Measurements from ENCODE around the gene PPARA. TPM values are rescaled to one million over a fixed set of nuclear protein-coding genes. Genes with fewer than 3 reads are reported as not detected.
"Not testable (repeated sequence)": the region's sequence is repeated elsewhere in the genome, so short reads cannot be mapped to it uniquely, and the experiment has no call there.

PPARA gene
- total RNA-seq, 1 experiment from 2014 or later: 9.6 TPM

DNA sequence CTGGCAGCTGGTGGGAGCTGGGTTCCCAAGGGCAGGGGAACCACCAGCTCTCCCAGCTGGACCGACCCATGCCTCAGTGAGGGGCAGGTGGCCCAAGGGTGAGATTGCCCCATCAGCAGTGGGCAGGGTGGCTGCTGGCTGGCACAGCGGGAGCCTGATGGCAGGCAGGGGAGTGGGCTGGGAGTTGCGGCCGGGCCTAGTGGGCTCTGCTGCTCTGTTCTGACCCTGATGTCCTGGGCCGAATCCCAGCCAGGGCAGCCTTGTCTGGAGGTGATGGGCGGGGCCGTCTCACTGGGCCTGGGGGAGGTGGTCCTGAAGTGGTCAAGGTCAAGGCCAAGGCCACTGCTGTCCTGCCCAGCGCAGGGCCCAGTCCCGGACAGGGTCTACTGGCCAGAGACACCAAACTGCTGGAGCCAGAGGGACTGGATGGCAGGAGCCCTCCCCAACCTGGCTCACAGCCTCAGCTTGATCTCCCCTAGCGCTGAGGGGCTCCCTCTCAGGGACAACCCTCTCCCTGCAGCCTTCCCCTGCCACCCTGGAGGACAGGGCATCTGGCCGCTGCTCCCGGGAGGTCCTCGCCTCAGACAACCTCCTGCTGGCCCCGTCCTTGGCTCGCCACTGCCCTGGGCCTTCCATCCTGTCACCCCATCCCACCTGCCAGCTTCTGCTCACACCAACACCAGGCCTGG is 26.5 kb upstream of the PPARA start:
- in situ Hi-C loops (cut with HindIII; ENCODE audit: low pct_unique_long_range_greater_than_20kb, low sequenced_read_pairs): no loop called here
- no peak for DNase-seq (ENCODE audit: low read depth)

DNA sequence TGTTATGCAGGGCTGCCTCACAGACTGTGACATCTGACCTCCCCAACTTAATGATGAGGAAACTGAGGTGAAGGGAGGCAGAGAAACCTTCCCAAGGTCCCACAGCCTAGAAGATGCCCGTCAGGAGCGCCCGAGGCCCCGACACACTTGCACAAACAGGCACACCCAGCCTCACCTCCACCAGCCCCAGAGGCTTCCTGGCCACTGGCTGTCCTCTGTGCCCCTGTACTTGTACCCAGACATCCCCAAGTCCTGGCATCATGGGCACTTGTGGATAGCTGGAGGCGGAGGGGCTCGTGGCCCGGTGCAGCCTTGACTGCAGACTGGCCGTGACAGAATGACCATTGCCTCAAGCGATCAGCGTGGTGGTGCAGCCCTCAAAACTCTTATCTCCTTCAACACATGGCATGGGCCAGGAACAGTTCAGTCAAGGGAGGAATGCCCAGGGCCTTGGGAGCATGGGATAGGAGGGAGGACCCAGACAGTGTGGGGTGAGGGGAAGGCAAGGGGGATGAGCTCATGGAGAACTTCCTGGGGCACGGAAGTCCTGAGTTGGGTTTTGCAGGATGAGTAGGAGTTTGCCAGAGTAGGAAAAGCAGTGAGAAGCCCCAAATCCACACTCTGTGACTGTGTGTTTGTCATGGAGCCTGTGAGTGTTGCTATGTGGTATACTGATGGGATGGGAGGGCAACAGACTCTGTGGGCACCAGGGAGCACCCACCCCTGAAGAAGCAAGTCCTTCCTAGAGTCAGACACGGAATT is 25.8 kb upstream of the PPARA start:
- DNase-seq (ENCODE audit: low read depth): no peak

DNA sequence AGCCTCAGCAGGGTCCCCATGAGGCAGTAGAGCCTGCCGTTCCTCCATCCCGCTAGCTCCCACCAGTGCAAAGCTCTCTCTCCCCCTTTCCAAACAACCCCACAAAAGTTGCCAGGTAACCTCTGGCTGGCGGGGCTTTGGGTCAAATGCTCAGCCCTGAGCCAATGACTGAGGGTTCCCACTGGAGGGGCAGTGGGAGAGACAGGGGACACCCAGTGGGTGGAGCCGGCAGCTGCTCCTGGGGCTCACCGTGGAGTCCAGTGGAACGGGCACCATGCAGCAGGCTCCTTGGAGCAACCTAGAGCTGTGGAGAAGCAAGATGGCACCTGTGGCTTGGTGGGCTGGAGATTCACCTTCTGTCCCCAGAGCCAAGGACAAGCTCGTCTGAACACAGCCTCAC is 25.0 kb upstream of the PPARA start:
- in situ Hi-C loops (cut with HindIII; ENCODE audit: low pct_unique_long_range_greater_than_20kb, low sequenced_read_pairs): loop anchor here (25.0 kb wide), 2 partner anchors 137 to 312 kb away; partner anchors contain the start of genes CDPF1, PKDREJ and TTC38
- DNase-seq (ENCODE audit: low read depth): no peak

More for the DNA sequence above, 25.8 kb upstream of the PPARA start:
- in situ Hi-C loops (cut with HindIII; ENCODE audit: low pct_unique_long_range_greater_than_20kb, low sequenced_read_pairs): loop anchor here (25.0 kb wide), 2 partner anchors 138 to 313 kb away; partner anchors contain the start of genes CDPF1, PKDREJ and TTC38

- in situ Hi-C loops (cut with HindIII; ENCODE audit: low pct_unique_long_range_greater_than_20kb, low sequenced_read_pairs): loop anchor here (25.0 kb wide), 2 partner anchors 136 to 311 kb away; partner anchors contain the start of genes CDPF1, PKDREJ and TTC38
- DNase-seq (ENCODE audit: low read depth): no peak
Measured at GRCh38 chr22:46125816-46126765, 24.2 kb upstream of the PPARA start.

DNA sequence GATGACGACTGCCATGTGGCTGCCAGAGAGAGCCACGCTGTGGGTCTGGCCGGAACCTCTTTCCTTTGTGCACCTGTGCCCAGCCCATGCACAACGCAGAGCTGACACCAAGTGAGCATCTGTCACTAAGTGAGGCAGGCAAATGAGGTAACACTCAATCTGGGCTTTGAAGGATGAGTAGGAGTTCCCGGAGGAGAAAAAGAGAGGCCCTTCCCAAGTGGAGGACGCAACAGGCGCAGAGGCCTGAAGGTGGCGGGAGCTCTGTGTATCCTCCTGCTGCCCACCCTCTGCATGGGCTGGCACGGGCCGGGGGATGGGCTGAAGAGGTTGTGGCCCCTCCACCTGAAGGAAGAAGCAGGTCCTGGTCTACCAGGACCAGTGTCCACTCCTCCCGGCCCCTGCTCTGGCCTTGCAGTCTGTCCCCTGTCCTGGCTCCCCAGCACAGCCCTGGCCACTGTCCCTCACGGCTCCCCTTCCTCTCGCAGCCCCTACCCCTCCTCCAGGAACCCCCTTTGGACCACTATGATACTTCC is 23.4 kb upstream of the PPARA start:
- DNase-seq (ENCODE audit: low read depth): no peak
- in situ Hi-C loops (cut with HindIII; ENCODE audit: low pct_unique_long_range_greater_than_20kb, low sequenced_read_pairs): loop anchor here (25.0 kb wide), 2 partner anchors 135 to 310 kb away; partner anchors contain the start of genes CDPF1, PKDREJ and TTC38

DNA sequence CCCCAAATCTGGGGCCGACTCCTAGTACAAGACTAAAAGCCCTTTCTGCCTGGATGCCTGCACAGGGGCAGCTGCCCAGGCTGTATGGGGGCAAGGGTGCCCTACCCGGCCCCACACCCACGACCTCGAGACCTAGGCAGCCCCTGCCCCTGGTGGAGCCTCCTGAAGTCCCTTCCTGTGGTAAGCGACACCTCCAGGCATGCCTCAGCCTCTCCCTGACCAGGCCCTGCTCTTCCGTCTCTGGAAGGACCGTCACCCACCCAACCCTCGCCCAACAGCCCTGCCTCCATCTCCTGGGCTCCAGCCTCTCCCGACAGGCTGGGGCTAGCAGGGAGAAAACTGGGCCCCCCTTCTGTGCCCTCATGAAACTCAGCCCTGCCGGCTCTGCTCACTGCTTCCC is 22.8 kb upstream of the PPARA start:
- DNase-seq (ENCODE audit: low read depth): no peak
- in situ Hi-C loops (cut with HindIII; ENCODE audit: low pct_unique_long_range_greater_than_20kb, low sequenced_read_pairs): loop anchor here (25.0 kb wide), 2 partner anchors 135 to 310 kb away; partner anchors contain the start of genes CDPF1, PKDREJ and TTC38

GRCh38 chr22:46128606-46129005 is 21.7 kb upstream of the PPARA start:
- in situ Hi-C loops (cut with HindIII; ENCODE audit: low pct_unique_long_range_greater_than_20kb, low sequenced_read_pairs): loop anchor here (25.0 kb wide), 2 partner anchors 134 to 309 kb away; partner anchors contain the start of genes CDPF1, PKDREJ and TTC38
- DNase-seq (ENCODE audit: low read depth): no peak

DNA sequence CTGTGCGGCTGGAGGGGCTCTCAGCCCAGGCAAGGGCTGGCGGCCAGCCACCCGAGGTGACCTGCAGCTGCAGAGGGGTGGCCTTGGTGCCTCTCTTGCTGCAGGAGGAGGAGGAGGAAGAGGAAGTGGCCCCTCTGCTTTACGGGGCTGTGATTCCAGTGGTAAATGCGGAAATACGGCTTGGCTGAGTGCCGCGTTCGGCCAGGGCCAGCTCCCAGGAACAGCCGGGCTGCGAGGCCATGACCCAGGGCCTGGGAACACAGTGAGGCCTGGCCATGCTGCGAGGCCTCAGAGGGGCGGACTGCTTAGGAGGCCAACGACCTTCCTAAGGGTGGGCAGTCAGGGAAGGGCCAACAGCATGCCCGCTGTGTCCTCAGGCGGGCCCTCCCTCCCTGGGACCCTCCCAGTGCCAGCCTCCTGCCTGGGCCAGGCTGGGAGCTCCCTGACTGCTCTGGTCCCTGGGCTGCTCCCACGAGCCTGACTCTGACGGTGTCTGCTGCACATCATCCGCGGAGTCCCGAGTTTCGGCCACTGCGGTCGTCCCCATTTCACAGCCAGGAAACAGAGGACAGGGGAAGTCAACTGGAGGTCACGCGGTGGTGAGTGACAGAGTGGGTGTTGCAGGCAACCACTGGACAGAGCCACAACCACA is 20.8 kb upstream of the PPARA start:
- in situ Hi-C loops (cut with HindIII; ENCODE audit: low pct_unique_long_range_greater_than_20kb, low sequenced_read_pairs): loop anchor here (25.0 kb wide), 2 partner anchors 133 to 308 kb away; partner anchors contain the start of genes CDPF1, PKDREJ and TTC38
- no peak for DNase-seq (ENCODE audit: low read depth)

DNA sequence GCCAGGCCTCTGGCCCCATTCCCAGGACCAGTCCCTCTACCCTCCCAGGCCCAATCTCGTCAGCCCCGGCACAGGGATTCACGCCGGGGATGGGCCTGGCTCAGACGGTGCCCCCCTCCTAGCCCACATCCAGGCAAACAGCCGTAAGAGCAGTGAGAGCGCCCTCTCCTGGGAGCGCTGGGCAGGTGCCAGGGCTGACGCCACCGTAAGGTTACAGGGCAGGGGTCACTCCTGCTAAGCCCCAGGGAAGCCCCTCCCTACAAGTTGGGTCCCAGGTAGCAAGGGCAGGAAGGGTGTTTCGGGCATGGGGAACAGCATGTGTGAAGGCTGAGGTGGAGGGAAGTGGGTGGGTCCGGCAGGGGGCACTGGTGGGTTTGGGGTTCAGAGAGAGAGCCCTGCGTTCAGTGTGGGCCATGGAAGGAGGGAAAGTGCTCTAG is 19.2 kb upstream of the PPARA start:
- in situ Hi-C loops (cut with HindIII; ENCODE audit: low pct_unique_long_range_greater_than_20kb, low sequenced_read_pairs): loop anchor here (25.0 kb wide), 2 partner anchors 131 to 306 kb away; partner anchors contain the start of genes CDPF1, PKDREJ and TTC38
- DNase-seq (ENCODE audit: low read depth): no peak

- DNase-seq (ENCODE audit: low read depth): not testable (repeated sequence)
- in situ Hi-C loops (cut with HindIII; ENCODE audit: low pct_unique_long_range_greater_than_20kb, low sequenced_read_pairs): loop anchor here (25.0 kb wide), 2 partner anchors 130 to 305 kb away; partner anchors contain the start of genes CDPF1, PKDREJ and TTC38
Measured at GRCh38 chr22:46132193-46132829, 18.0 kb upstream of the PPARA start.

DNA sequence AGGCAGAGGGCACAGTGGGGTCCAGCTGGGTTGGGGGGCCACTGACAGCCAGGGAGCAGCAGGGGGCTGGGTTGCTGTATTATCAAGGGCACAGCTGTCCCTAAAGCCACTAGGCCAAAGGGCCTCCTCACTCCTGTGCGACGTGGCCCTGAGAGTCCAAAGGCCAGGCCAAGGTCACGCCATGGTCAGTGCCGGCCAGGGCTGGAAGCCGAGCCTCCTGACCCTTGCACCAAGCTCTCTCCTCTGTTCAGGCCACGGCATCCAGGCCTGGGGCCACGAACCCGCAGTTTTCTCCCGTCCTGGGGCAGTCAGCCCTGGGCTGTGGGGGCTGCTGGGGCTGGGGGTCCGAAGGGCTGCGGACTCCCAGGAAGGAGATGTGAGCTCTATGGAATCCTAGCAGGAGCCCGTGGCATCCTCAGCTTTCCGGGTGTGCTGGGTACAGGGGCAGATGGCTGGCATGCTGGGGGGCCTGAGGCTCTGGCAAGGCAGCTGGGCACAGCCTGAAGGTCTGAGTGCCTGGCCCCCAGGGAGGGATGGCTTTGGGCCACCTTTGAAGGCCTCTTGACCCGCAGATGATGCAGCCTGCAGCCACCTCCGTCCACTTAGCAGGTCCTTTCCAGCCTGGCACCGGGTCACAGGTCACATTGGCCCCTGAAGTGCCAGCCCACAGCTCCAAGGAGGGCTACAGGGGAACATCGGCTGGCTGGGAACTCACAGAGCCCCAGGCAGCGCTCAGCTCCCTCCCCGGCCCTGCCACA is 17.3 kb upstream of the PPARA start:
- no peak for DNase-seq (ENCODE audit: low read depth)
- in situ Hi-C loops (cut with HindIII; ENCODE audit: low pct_unique_long_range_greater_than_20kb, low sequenced_read_pairs): loop anchor here (25.0 kb wide), 2 partner anchors 129 to 304 kb away; partner anchors contain the start of genes CDPF1, PKDREJ and TTC38

- in situ Hi-C loops (cut with HindIII; ENCODE audit: low pct_unique_long_range_greater_than_20kb, low sequenced_read_pairs): loop anchor here (25.0 kb wide), 2 partner anchors 129 to 304 kb away; partner anchors contain the start of genes CDPF1, PKDREJ and TTC38
- no peak for DNase-seq (ENCODE audit: low read depth)
Measured at GRCh38 chr22:46133588-46133855, 16.8 kb upstream of the PPARA start.

DNA sequence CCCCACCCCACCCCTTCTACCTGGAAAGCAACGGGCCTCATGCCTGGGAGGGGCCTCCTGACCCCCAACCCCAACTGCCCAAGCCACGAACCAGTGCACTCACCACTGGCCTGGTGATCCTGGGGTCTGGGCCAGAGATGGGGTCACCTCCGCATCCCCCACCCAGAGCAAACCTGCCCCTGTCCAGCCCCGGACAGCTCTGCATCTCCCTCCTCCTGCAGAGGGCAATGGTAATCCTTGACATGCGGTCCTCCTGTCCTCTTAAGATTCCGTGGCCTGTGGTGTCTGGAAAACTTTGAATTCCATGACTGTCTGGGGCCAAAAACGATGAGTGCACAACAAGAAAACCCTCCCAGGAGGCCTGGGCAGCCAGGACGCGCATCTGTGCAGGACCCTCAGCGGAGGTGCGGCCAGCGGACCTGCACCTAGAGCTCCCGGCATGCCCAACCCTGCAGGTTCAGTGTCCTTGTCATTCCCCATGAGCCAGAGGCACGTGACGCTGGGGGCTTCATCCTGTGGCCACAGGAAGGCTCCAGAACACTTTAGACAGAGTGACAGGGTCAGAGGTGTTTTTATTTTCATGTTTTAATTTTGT is 16.1 kb upstream of the PPARA start:
- in situ Hi-C loops (cut with HindIII; ENCODE audit: low pct_unique_long_range_greater_than_20kb, low sequenced_read_pairs): loop anchor here (25.0 kb wide), 2 partner anchors 128 to 303 kb away; partner anchors contain the start of genes CDPF1, PKDREJ and TTC38

DNA sequence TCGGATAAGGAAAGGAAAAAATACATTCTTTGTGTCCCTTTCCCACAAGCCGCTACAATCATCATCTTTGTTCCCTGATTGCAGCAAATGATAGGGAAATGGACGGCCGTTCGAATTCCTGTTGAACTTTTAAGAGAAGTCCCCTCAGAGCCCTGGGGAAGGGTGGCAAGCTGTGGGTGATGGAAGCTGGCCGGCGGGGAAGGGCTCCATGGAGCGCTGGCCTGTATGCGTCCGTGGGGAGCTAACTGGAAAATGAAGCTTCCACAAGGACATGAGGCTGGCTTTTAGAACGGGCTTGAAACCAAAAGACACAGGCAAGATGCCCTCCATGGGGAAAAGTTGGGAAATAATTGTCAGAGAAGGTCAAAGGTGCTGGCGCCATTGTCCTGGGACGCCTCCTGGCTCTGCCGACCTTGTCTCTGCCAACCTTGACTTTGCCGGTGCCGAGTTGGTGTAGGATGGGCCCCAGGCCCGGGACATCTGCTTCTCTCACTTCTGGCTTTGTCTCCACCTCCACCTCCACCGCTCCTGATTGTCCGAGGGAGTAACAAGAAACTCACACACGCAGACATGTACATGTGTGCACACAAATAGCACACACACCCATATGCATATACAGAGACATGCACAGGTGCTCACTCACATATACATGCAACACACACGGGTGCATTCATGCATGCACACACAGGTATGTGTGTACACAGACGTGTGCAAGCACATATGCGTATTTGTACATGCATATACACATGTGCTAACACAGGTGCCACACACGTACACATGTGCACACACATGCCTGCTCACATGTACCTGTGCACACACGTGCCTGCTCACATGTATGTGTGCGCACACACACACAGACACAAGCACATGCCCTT is 14.5 kb upstream of the PPARA start:
- in situ Hi-C loops (cut with HindIII; ENCODE audit: low pct_unique_long_range_greater_than_20kb, low sequenced_read_pairs): loop anchor here (25.0 kb wide), 2 partner anchors 126 to 301 kb away; partner anchors contain the start of genes CDPF1, PKDREJ and TTC38

More for the DNA sequence above, 16.1 kb upstream of the PPARA start:
- DNase-seq (ENCODE audit: low read depth): no peak

More for the DNA sequence above, 14.5 kb upstream of the PPARA start:
- DNase-seq (ENCODE audit: low read depth): no peak

Data from Caki2 (cell line).